ENCODE measurements around the gene GALNT17.

Gene GALNT17

GRCh38 chr7:71535616-71536015, 403.7 kb downstream of the GALNT17 start (continued):
- no peak for TF ChIP-seq ZNF585B (tag by site-specific recombination; IDR thresholded peaks at IDR 0.05)
- TF ChIP-seq BCL11A (tag by site-specific recombination; IDR thresholded peaks at IDR 0.05; ENCODE audit: low read depth) = no peak
- TF ChIP-seq ZNF114 (tag by site-specific recombination; IDR thresholded peaks at IDR 0.05) = no peak
- TF ChIP-seq ZFP3 (tag by site-specific recombination; IDR thresholded peaks at IDR 0.05; ENCODE audit: low read depth) = no peak

- Histone ChIP-seq H3K9me3 (ENCODE audit: control insufficient read depth, insufficient read depth, low read depth, low read length) (no peaks in the 10 kb centered on the region), H3K4me1 (ENCODE audit: control insufficient read depth, insufficient read depth, low read length) (no peaks in the 10 kb centered on the region), H3K4me3 (ENCODE audit: low read depth, low read length) (no peak overlapping the region), H3K27ac (ENCODE audit: extremely low read depth, low read depth, low read length) (no peak overlapping the region), H3K36me3 (ENCODE audit: control insufficient read depth in 2 of 2, insufficient read depth in 1 of 2, low read length in 2 of 2) (no peaks in the 10 kb centered on the region)
- CTCF ChIA-PET = no interaction called here
- POLR2A ChIA-PET = no interaction called here
- no peak for TF ChIP-seq GLIS2 (tag by site-specific recombination; IDR thresholded peaks at IDR 0.05)
- no peak for TF ChIP-seq ZFP37 (tag by site-specific recombination; IDR thresholded peaks at IDR 0.05)
- no peak for TF ChIP-seq ZNF530 (tag by site-specific recombination; IDR thresholded peaks at IDR 0.05; ENCODE audit: low read depth)
- no peak for TF ChIP-seq ZNF747 (tag by site-specific recombination; IDR thresholded peaks at IDR 0.05)
- TF ChIP-seq ZNF549 (tag by site-specific recombination; IDR thresholded peaks at IDR 0.05) = no peak
- TF ChIP-seq ZNF112 (tag by site-specific recombination; IDR thresholded peaks at IDR 0.05) = no peak
- TF ChIP-seq ZNF274 (IDR thresholded peaks at IDR 0.05; ENCODE audit: low read length) = no peak
- no peak for TF ChIP-seq ZNF274 (tag by site-specific recombination; IDR thresholded peaks at IDR 0.05; ENCODE audit: borderline replicate concordance)
- TF ChIP-seq HIC1 (tag by site-specific recombination; IDR thresholded peaks at IDR 0.05) = no peak
- TF ChIP-seq ZNF501 (tag by site-specific recombination; IDR thresholded peaks at IDR 0.05) = no peak
- no peak for TF ChIP-seq ZNF114 (tag by site-specific recombination; IDR thresholded peaks at IDR 0.05)
- TF ChIP-seq ZNF776 (tag by site-specific recombination; IDR thresholded peaks at IDR 0.05; ENCODE audit: borderline replicate concordance) = no peak
- TF ChIP-seq ZNF302 (tag by site-specific recombination; IDR thresholded peaks at IDR 0.05; ENCODE audit: low read depth) = no peak
Measured at GRCh38 chr7:71538210-71538609, 406.3 kb downstream of the GALNT17 start.

- H3K4me1 ChIP-seq (ENCODE audit: control insufficient read depth, insufficient read depth, low read length) = no peaks in the 10 kb centered on the region
- ChIA-PET CTCF (no interaction called here), POLR2A (no interaction called here)
- no peak overlapping the region for H3K27ac ChIP-seq (ENCODE audit: extremely low read depth, low read depth, low read length)
- no peak overlapping the region for H3K4me3 ChIP-seq (ENCODE audit: low read depth, low read length)
- no peaks in the 10 kb centered on the region for H3K9me3 ChIP-seq (ENCODE audit: control insufficient read depth, insufficient read depth, low read depth, low read length)
- H3K36me3 ChIP-seq (ENCODE audit: control insufficient read depth in 2 of 2, insufficient read depth in 1 of 2, low read length in 2 of 2) = no peaks in the 10 kb centered on the region
- TF ChIP-seq YY2 (tag by site-specific recombination; IDR thresholded peaks at IDR 0.05) (no peak), ZNF114 (tag by site-specific recombination; IDR thresholded peaks at IDR 0.05) (no peak), GFI1B (tag by site-specific recombination; IDR thresholded peaks at IDR 0.05) (no peak), ZBTB11 (tag by site-specific recombination; conservative IDR thresholded peaks at IDR 0.05; ENCODE audit: low read depth) (no peak), OVOL3 (tag by site-specific recombination; IDR thresholded peaks at IDR 0.05) (no peak), ZNF558 (tag by site-specific recombination; IDR thresholded peaks at IDR 0.05) (no peak), ZNF391 (tag by site-specific recombination; IDR thresholded peaks at IDR 0.05; ENCODE audit: borderline replicate concordance, low read depth) (no peak), BCL11A (tag by site-specific recombination; IDR thresholded peaks at IDR 0.05; ENCODE audit: low read depth) (no peak), ZNF561 (tag by site-specific recombination; IDR thresholded peaks at IDR 0.05; ENCODE audit: borderline replicate concordance) (no peak), TSHZ1 (tag by site-specific recombination; IDR thresholded peaks at IDR 0.05; ENCODE audit: borderline replicate concordance) (no peak), ZNF843 (tag by site-specific recombination; IDR thresholded peaks at IDR 0.05) (no peak)
Measured at GRCh38 chr7:71539615-71540014, 407.7 kb downstream of the GALNT17 start.

Data from HEK293 (cell line).